ENCODE data around the gene PSMC5. TPM values are rescaled to one million over a fixed set of nuclear protein-coding genes. Genes with fewer than 3 reads are reported as not detected.

PSMC5 gene
- total and polyA plus RNA-seq, 9 of the 15 experiments (the other 6 are each of a cell fraction or from before 2014, with no cell fraction given) = 89.2 to 393 (median 161) TPM

DNA sequence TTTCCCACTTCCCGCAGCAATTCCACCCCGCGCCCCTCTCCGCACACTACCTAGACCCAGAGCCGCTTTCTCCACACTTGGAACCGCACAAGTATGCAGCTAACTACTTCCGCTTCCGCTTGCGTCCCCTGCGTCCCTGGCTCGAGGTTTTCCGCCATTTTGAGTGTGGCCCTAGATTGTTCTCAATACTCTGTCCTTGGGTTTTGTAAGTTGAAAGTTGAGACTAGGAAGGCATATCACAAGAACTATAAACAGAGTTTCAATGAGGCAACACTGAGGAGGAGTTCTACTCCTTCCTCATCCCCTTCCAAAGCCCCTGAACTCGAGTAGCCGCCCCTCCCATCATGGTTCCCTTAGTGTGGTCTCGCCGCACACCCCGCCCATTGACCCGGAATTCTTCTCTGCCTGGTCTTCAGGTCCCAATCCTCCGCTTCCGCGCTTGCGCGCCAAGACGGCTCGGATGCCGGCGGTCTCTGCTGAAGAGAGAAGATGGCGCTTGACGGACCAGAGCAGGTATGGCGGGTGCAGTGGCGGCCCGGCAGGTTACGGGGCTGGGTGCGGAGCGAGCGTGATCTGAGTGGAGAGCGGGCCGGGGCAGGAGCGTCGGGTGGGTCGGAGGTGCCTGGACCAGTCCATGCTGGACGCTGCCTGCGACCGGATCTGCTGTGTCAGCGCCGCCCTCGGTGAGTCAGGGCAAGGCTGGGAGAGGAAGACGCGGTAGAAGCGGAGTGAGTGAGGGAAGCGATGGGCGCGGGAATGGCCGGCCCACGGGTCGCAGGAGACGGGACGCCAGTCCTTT lies at the start of gene PSMC5, which contains the start of gene FTSJ3 (continued):
- TF ChIP-seq HOMEZ (CRISPR knock-in tag; IDR thresholded peaks at IDR 0.05) (no peak), ZNF253 (CRISPR knock-in tag; conservative IDR thresholded peaks at IDR 0.05) (no peak), CBX1 (IDR thresholded peaks at IDR 0.05; ENCODE audit: low read depth) (peak; percentile 64; the same call in 1 of the 2 replicates), TAL1 (IDR thresholded peaks at IDR 0.05) (no peak), ZNF655 (CRISPR knock-in tag; IDR thresholded peaks at IDR 0.05) (no peak), SREBF1 (IDR thresholded peaks at IDR 0.05; ENCODE audit: borderline replicate concordance, low read depth, low read length) (no peak), ZFX (CRISPR knock-in tag; IDR thresholded peaks at IDR 0.05) (no peak), TARDBP (IDR thresholded peaks at IDR 0.05) (no peak; the same call in 1 of the 2 replicates), TAF9B (IDR thresholded peaks at IDR 0.05; ENCODE audit: partially characterized antibody) (peak; percentile 87), ZNF140 (CRISPR knock-in tag; IDR thresholded peaks at IDR 0.05) (no peak), KLF1 (tag; IDR thresholded peaks at IDR 0.05) (no peak), SRSF9 (IDR thresholded peaks at IDR 0.05; ENCODE audit: borderline replicate concordance, low read depth, low read length) (no peak), ZNF354B (CRISPR knock-in tag; IDR thresholded peaks at IDR 0.05) (no peak), HMG20A (CRISPR knock-in tag; conservative IDR thresholded peaks at IDR 0.05) (no peak), DACH1 (IDR thresholded peaks at IDR 0.05; ENCODE audit: partially characterized antibody) (no peak), CHD4 (IDR thresholded peaks at IDR 0.05; ENCODE audit: insufficient read depth, insufficient replicate concordance, low read depth, low read length, poor library complexity, severe bottlenecking) (no peak), ZNF551 (CRISPR knock-in tag; IDR thresholded peaks at IDR 0.05) (no peak), E2F5 (CRISPR knock-in tag; IDR thresholded peaks at IDR 0.05) (peak; percentile 78; the same call in 1 of the 2 replicates), HSF4 (CRISPR knock-in tag; IDR thresholded peaks at IDR 0.05; ENCODE audit: borderline replicate concordance) (no peak), MCM2 (IDR thresholded peaks at IDR 0.05; ENCODE audit: low read depth) (no peak), COPS2 (conservative IDR thresholded peaks at IDR 0.05) (no peak), DMBX1 (CRISPR knock-in tag; IDR thresholded peaks at IDR 0.05; ENCODE audit: borderline replicate concordance) (no peak)
- TF ChIP-seq, protein P1, sequence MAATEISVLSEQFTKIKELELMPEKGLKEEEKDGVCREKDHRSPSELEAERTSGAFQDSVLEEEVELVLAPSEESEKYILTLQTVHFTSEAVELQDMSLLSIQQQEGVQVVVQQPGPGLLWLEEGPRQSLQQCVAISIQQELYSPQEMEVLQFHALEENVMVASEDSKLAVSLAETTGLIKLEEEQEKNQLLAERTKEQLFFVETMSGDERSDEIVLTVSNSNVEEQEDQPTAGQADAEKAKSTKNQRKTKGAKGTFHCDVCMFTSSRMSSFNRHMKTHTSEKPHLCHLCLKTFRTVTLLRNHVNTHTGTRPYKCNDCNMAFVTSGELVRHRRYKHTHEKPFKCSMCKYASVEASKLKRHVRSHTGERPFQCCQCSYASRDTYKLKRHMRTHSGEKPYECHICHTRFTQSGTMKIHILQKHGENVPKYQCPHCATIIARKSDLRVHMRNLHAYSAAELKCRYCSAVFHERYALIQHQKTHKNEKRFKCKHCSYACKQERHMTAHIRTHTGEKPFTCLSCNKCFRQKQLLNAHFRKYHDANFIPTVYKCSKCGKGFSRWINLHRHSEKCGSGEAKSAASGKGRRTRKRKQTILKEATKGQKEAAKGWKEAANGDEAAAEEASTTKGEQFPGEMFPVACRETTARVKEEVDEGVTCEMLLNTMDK (IDR thresholded peaks at IDR 0.05; ENCODE audit: borderline replicate concordance, insufficient read depth, low read depth, low read length, poor library complexity, severe bottlenecking) = peak; percentile 71

Measured in K562 (cell line).